ENCODE results near the gene OGDH.

The OGDH gene

DNA sequence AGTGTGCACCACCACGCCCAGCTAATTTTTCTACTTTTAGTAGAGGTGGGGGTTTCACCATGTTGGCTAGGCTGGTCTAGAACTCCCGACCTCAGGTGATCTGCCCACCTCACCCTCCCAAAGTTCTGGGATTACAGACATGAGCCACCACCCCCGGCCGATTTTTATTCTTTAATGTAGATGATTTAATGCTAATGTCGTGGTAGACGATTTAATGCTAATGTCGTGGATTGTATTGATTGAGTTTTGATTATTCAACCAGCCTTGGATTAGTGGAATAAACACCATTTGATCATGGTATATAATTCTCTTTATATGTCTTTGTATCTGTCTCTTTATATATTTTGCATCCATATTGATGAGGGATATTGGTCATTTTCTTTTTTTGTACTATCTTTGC, 52.6 kb downstream of the OGDH start:
- H3K9me3 ChIP-seq (ENCODE audit: control insufficient read depth, insufficient read depth, low read depth, low read length), result peaks cover 12% of the 10 kb centered on the region
- H3K9ac ChIP-seq (ENCODE audit: low read length), result no peak overlapping the region
- H3K36me3 ChIP-seq (ENCODE audit: control insufficient read depth, insufficient read depth, low read length), result peaks cover 52% of the 10 kb centered on the region
- H3K4me3 ChIP-seq (ENCODE audit: low read depth, low read length), result no peak overlapping the region
- no peaks in the 10 kb centered on the region for H3K27me3 ChIP-seq (ENCODE audit: control insufficient read depth, insufficient read depth, low read length)
- H3K27ac ChIP-seq (ENCODE audit: low read depth, low read length), result no peak overlapping the region
- no peaks in the 10 kb centered on the region for H3K4me1 ChIP-seq (ENCODE audit: control insufficient read depth, insufficient read depth, low read length)

- no peak overlapping the region for H3K9ac ChIP-seq (ENCODE audit: low read length)
- H3K36me3 ChIP-seq (ENCODE audit: control insufficient read depth, insufficient read depth, low read length), result peaks cover 39% of the 10 kb centered on the region
- H3K27ac ChIP-seq (ENCODE audit: low read depth, low read length), result no peak overlapping the region
- H3K9me3 ChIP-seq (ENCODE audit: control insufficient read depth, insufficient read depth, low read depth, low read length), result peaks cover 12% of the 10 kb centered on the region
- no peaks in the 10 kb centered on the region for H3K27me3 ChIP-seq (ENCODE audit: control insufficient read depth, insufficient read depth, low read length)
- no peak overlapping the region for H3K4me3 ChIP-seq (ENCODE audit: low read depth, low read length)
- H3K4me1 ChIP-seq (ENCODE audit: control insufficient read depth, insufficient read depth, low read length), result no peaks in the 10 kb centered on the region
Measured at GRCh38 chr7:44661233-44661632, 54.8 kb downstream of the OGDH start.

- Histone ChIP-seq H3K36me3 (ENCODE audit: control insufficient read depth, insufficient read depth, low read length) (peaks cover 33% of the 10 kb centered on the region), H3K27me3 (ENCODE audit: control insufficient read depth, insufficient read depth, low read length) (no peaks in the 10 kb centered on the region), H3K27ac (ENCODE audit: low read depth, low read length) (no peak overlapping the region), H3K9ac (ENCODE audit: low read length) (no peak overlapping the region), H3K4me1 (ENCODE audit: control insufficient read depth, insufficient read depth, low read length) (no peaks in the 10 kb centered on the region), H3K9me3 (ENCODE audit: control insufficient read depth, insufficient read depth, low read depth, low read length) (peaks cover 10% of the 10 kb centered on the region), H3K4me3 (ENCODE audit: low read depth, low read length) (no peak overlapping the region)
Measured at GRCh38 chr7:44664780-44665461, 58.5 kb downstream of the OGDH start.

DNA sequence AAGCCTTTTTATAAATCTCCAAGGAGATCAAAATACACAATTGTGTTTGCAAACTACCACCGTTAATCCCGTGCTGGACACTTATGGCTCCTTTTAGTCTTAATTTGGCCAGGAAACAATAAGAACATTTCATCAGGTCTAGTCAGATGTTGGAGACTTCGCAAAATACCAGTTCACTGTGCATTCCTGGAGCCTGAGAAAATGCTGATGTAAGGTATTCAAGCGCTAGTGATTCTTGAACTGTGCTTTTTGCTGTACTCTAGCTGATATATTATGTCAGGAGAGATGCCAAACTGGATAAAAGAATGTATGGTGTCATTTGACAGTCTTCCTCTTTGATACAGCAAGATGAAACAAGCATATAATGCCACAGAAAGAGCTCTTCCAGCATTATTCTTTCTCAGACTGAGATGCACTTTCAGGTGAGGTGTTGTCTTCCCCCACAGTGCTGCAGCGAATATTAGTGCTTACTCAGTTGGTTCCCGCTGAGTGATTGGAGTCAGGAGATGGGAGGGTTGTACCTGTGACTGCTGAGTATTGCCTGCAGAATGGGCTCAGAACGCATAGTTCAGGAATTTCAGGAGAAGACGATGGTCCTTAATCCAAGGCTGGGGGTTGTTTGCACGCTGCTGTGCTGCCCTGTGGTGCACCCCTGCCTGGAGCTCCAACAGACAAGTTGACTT, 59.2 kb downstream of the OGDH start:
- Histone ChIP-seq H3K36me3 (ENCODE audit: control insufficient read depth, insufficient read depth, low read length) (peaks cover 28% of the 10 kb centered on the region), H3K4me3 (ENCODE audit: low read depth, low read length) (no peak overlapping the region), H3K4me1 (ENCODE audit: control insufficient read depth, insufficient read depth, low read length) (no peaks in the 10 kb centered on the region), H3K9me3 (ENCODE audit: control insufficient read depth, insufficient read depth, low read depth, low read length) (peaks cover 6% of the 10 kb centered on the region), H3K9ac (ENCODE audit: low read length) (no peak overlapping the region), H3K27ac (ENCODE audit: low read depth, low read length) (no peak overlapping the region), H3K27me3 (ENCODE audit: control insufficient read depth, insufficient read depth, low read length) (no peaks in the 10 kb centered on the region)

- no peak overlapping the region for H3K9ac ChIP-seq (ENCODE audit: low read length)
- peaks cover 23% of the 10 kb centered on the region for H3K36me3 ChIP-seq (ENCODE audit: control insufficient read depth, insufficient read depth, low read length)
- no peak overlapping the region for H3K4me3 ChIP-seq (ENCODE audit: low read depth, low read length)
- H3K4me1 ChIP-seq (ENCODE audit: control insufficient read depth, insufficient read depth, low read length), result no peaks in the 10 kb centered on the region
- no peaks in the 10 kb centered on the region for H3K27me3 ChIP-seq (ENCODE audit: control insufficient read depth, insufficient read depth, low read length)
- no peaks in the 10 kb centered on the region for H3K9me3 ChIP-seq (ENCODE audit: control insufficient read depth, insufficient read depth, low read depth, low read length)
- no peak overlapping the region for H3K27ac ChIP-seq (ENCODE audit: low read depth, low read length)
Measured at GRCh38 chr7:44666566-44666965, 60.1 kb downstream of the OGDH start.

DNA sequence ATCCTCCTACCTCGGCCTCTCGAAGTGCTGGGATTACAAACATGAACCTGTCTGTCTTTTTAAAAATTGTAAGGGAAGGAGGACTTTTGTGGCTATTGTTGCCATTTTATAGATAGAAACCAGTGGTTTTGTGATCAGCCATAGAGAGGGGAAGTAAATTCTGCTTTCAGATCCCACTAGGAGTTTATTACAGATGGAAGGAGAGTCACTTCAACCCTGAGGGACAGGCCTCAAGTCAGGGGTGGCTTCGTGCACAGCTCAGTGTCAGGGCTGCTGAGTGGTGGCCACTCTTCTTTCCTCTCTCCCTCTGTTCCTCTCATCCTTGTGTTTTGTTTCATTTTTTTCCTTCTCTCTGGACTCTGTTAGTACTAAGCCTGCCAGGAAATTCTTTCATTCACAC, 60.8 kb downstream of the OGDH start:
- Histone ChIP-seq H3K27ac (ENCODE audit: low read depth, low read length) (no peak overlapping the region), H3K4me1 (ENCODE audit: control insufficient read depth, insufficient read depth, low read length) (no peaks in the 10 kb centered on the region), H3K4me3 (ENCODE audit: low read depth, low read length) (no peak overlapping the region), H3K9me3 (ENCODE audit: control insufficient read depth, insufficient read depth, low read depth, low read length) (no peaks in the 10 kb centered on the region), H3K27me3 (ENCODE audit: control insufficient read depth, insufficient read depth, low read length) (no peaks in the 10 kb centered on the region), H3K9ac (ENCODE audit: low read length) (no peak overlapping the region), H3K36me3 (ENCODE audit: control insufficient read depth, insufficient read depth, low read length) (peaks cover 23% of the 10 kb centered on the region)

DNA sequence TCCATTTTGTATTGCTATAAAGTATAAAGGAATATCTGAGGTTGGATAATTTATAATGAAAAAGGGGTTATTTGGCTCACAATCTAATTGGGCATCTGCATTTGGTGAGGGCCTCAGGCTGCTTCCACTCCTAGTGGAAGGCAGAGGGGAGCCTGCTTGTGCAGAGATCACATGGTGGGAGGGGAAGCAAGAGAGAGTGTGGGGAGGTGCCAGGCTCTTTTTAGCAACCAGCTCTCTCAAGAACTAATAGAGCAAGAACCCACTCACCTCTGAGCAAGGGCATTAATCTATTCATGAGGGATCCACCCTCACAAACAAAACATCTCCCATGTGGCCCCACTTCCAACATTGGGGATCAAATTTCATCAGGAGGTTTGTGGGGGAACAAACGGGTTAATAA, 64.6 kb downstream of the OGDH start:
- no peaks in the 10 kb centered on the region for H3K9me3 ChIP-seq (ENCODE audit: control insufficient read depth, insufficient read depth, low read depth, low read length)
- H3K4me1 ChIP-seq (ENCODE audit: control insufficient read depth, insufficient read depth, low read length), result no peaks in the 10 kb centered on the region
- H3K9ac ChIP-seq (ENCODE audit: low read length), result no peak overlapping the region
- no peak overlapping the region for H3K27ac ChIP-seq (ENCODE audit: low read depth, low read length)
- H3K4me3 ChIP-seq (ENCODE audit: low read depth, low read length), result no peak overlapping the region
- peaks cover 51% of the 10 kb centered on the region for H3K36me3 ChIP-seq (ENCODE audit: control insufficient read depth, insufficient read depth, low read length)
- H3K27me3 ChIP-seq (ENCODE audit: control insufficient read depth, insufficient read depth, low read length), result no peaks in the 10 kb centered on the region

DNA sequence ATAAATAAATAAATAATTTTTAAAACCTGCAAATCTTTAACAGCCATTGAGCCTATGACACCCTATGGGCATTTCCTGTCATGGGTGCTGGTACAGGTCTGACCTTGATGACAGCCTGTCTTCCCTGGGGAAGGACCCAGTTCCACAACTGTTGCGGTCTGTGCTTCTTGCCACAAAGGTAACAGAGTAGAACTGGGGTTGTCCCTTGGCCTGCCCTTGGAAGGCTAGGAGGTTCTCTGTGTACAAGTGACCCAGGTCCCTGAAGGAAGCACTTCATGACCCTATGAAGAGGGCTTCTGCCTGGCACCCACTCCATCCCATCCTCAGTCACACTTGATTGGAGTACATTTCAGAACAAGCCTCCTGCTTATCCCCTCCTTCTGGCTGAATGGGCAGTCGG, 66.9 kb downstream of the OGDH start:
- peaks cover 41% of the 10 kb centered on the region for H3K36me3 ChIP-seq (ENCODE audit: control insufficient read depth, insufficient read depth, low read length)
- no peak overlapping the region for H3K27ac ChIP-seq (ENCODE audit: low read depth, low read length)
- H3K9ac ChIP-seq (ENCODE audit: low read length), result no peak overlapping the region
- no peaks in the 10 kb centered on the region for H3K27me3 ChIP-seq (ENCODE audit: control insufficient read depth, insufficient read depth, low read length)
- no peaks in the 10 kb centered on the region for H3K9me3 ChIP-seq (ENCODE audit: control insufficient read depth, insufficient read depth, low read depth, low read length)
- no peaks in the 10 kb centered on the region for H3K4me1 ChIP-seq (ENCODE audit: control insufficient read depth, insufficient read depth, low read length)
- no peak overlapping the region for H3K4me3 ChIP-seq (ENCODE audit: low read depth, low read length)

DNA sequence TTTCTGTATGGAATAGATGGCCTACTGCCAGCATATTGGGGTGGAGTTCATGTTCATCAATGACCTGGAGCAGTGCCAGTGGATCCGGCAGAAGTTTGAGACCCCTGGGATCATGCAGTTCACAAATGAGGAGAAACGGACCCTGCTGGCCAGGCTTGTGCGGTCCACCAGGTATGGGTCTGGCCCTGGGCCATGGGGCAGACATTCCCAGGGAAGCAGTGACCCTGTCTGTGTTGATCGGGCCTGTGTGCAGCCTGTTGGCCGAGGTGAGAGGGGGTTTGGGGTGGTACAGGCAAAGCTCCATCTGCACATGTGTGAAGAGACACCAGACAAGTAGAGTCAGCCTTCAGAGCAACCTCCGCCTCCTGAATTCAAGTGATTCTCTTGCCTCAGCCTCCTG, 67.3 kb downstream of the OGDH start:
- Histone ChIP-seq H3K27ac (ENCODE audit: low read depth, low read length) (no peak overlapping the region), H3K4me1 (ENCODE audit: control insufficient read depth, insufficient read depth, low read length) (no peaks in the 10 kb centered on the region; the same call in 1 of the 2 replicates), H3K4me3 (ENCODE audit: low read depth, low read length) (no peak overlapping the region), H3K9ac (ENCODE audit: low read length) (no peak overlapping the region), H3K36me3 (ENCODE audit: control insufficient read depth, insufficient read depth, low read length) (peaks cover 40% of the 10 kb centered on the region), H3K27me3 (ENCODE audit: control insufficient read depth, insufficient read depth, low read length) (no peaks in the 10 kb centered on the region), H3K9me3 (ENCODE audit: control insufficient read depth, insufficient read depth, low read depth, low read length) (no peaks in the 10 kb centered on the region)

- Histone ChIP-seq H3K36me3 (ENCODE audit: control insufficient read depth, insufficient read depth, low read length) (peaks cover 45% of the 10 kb centered on the region), H3K9me3 (ENCODE audit: control insufficient read depth, insufficient read depth, low read depth, low read length) (no peaks in the 10 kb centered on the region), H3K27ac (ENCODE audit: low read depth, low read length) (no peak overlapping the region)
Measured at GRCh38 chr7:44674381-44674780, 68.0 kb downstream of the OGDH start.

GRCh38 chr7:44676776-44677175, 70.3 kb downstream of the OGDH start:
- Histone ChIP-seq H3K4me1 (ENCODE audit: control insufficient read depth, insufficient read depth, low read length) (no peaks in the 10 kb centered on the region; the same call in 1 of the 2 replicates), H3K9me3 (ENCODE audit: control insufficient read depth, insufficient read depth, low read depth, low read length) (no peaks in the 10 kb centered on the region), H3K27me3 (ENCODE audit: control insufficient read depth, insufficient read depth, low read length) (no peaks in the 10 kb centered on the region), H3K27ac (ENCODE audit: low read depth, low read length) (no peak overlapping the region), H3K36me3 (ENCODE audit: control insufficient read depth, insufficient read depth, low read length) (peaks cover 57% of the 10 kb centered on the region), H3K4me3 (ENCODE audit: low read depth, low read length) (no peak overlapping the region), H3K9ac (ENCODE audit: low read length) (no peak overlapping the region)

More at GRCh38 chr7:44674381-44674780, 68.0 kb downstream of the OGDH start:
- Histone ChIP-seq H3K27me3 (ENCODE audit: control insufficient read depth, insufficient read depth, low read length) (no peaks in the 10 kb centered on the region), H3K4me3 (ENCODE audit: low read depth, low read length) (no peak overlapping the region), H3K9ac (ENCODE audit: low read length) (no peak overlapping the region), H3K4me1 (ENCODE audit: control insufficient read depth, insufficient read depth, low read length) (no peaks in the 10 kb centered on the region; the same call in 1 of the 2 replicates)
